ENCODE data around the gene ST6GAL1.
"Not testable (repeated sequence)": the region's sequence is repeated elsewhere in the genome, so short reads cannot be mapped to it uniquely, and the experiment has no call there.

ST6GAL1 gene

GRCh38 chr3:186930143-186930640 lies at the start of gene ST6GAL1:
TSS of gene ST6GAL1 (plus strand) at chr3:186930526. CDS start at chr3:187042704, 112,178 bp downstream.
- DNase-seq: peak; percentile 81

- no peak for DNase-seq
These were observed 48.2 kb upstream of the ST6GAL1 start for GRCh38 chr3:186882150-186882524.

- DNase-seq: peak in 1 of 2 experiments; percentile 8
These were observed 47.2 kb upstream of the ST6GAL1 start for GRCh38 chr3:186882881-186883685.

GRCh38 chr3:186883686-186884058 lies 46.7 kb upstream of the ST6GAL1 start:
- DNase-seq: no peak

DNA sequence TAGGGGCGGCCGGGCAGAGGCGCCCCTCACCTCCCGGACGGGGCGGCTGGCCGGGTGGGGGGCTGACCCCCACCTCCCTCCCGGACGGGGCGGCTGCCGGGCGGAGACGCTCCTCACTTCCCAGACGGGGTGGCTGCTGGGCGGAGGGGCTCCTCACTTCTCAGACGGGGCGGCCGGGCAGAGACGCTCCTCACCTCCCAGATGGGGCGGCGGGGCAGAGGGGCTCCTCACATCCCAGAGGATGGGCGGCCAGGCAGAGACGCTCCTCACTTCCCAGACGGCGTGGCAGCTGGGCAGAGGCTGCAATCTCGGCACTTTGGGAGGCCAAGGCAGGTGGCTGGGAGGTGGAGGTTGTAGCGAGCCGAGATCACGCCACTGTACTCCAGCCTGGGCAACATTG lies 45.5 kb upstream of the ST6GAL1 start:
- DNase-seq: not testable (repeated sequence)

- no peak for DNase-seq
These were observed 43.9 kb upstream of the ST6GAL1 start for GRCh38 chr3:186886202-186886981.

GRCh38 chr3:186887507-186887938 lies 42.8 kb upstream of the ST6GAL1 start:
- DNase-seq: not testable (repeated sequence)

DNA sequence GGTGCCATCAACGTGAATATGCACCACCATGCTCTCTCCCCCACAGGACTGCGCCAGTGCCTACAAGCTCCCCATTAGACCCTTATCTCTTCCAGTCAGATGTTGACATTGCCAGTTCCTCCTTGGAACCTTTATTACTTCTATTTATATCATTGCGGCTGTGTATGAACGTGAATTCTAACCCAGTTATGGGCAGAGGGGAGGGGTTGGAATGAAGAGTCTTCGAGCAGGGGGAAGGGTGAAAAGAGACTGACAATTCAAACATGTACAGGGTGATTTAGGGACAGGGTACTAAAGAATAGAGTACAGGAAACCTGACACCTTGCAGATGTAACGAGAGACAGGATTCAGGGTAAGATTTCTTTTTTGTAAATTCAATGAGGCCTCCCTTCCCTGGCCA lies 41.8 kb upstream of the ST6GAL1 start:
- DNase-seq: no peak

- DNase-seq: not testable (repeated sequence)
These were observed 40.6 kb upstream of the ST6GAL1 start for GRCh38 chr3:186889698-186890097.

- DNase-seq: no peak
These were observed 39.4 kb upstream of the ST6GAL1 start for GRCh38 chr3:186890911-186891310.

DNA sequence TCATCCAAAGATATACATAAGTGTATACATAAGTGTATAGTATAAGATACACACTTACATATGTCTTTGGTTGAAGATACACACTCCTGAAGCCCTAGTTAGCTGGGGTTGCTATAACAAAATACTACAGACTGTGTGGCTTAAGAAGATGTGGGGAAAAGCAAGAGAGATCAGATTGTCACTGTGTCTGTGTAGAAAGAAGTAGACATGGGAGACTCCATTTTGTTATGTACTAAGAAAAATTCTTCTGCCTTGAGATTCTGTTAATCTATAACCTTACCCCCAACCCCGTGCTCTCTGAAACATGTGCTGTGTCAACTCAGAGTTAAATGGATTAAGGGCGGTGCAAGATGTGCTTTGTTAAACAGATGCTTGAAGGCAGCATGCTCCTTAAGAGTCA lies 37.3 kb upstream of the ST6GAL1 start:
- not testable (repeated sequence) for DNase-seq

- no peak for DNase-seq
These were observed 34.9 kb upstream of the ST6GAL1 start for GRCh38 chr3:186895406-186895805.

DNA sequence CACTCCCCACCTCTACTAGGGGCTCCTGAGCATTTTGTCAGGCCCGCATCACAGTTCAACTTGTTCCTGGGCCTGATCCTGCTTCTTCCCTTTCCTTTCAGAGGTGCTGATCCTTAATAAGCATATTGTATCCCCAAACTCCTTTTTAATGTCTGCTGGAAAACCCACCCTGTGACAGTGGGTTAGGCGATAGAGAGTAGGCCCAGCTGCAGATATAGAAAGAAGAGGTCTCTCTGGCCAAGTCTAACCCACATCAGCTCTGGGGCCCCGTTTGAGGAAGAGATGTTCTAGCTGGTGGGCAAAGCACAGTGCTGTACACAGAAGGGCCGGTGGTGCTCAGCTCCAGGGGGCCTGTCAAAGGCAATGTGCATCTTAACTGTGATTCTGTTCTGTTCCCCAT lies 34.3 kb upstream of the ST6GAL1 start:
- DNase-seq: no peak

DNA sequence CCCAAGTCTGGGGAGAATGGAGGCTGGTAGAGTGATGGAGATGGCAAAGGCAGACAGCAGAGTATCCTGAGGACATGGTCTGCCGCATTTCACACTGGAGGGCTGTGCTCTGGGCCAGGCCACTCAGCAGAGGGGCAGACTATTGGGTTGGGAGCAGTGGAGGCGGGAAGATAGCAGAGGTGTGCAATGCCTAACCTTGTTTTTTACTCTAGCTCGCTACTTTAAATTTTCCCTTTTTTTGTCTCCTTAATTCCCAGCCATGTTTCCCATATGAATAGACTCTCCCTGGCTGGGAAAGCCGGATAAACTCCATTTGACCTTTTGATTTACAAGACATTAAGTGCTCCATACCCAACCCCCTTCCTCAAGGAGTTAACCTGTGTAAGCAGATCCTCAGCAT lies 33.5 kb upstream of the ST6GAL1 start:
- no peak for DNase-seq

DNA sequence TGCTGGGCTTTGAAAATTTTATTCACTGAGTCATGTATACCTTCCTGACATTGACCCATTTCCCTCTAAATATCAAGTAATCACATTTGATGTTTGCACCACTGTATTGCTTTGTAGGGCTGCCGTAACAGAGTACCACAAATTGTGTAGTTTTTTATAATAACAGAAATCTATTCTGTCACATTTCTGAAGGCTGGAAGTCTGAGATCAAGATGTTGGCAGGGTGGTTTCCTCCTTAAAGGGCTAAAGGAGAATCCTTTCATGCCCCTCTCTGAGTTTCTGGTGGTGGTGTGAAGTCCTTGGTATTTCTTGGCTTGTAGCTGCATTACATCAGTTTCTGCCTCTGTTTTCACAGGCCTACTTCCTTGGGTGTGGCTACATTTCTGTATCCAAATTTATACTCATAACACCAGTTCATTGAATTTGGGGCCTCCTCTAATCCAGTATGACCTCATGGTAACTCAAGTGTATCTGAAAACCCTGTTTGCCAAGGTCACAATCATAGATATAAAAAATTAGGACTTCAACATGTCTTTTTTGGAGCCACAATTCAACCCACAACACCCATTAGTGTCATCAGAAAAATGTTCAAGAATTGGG lies 29.1 kb upstream of the ST6GAL1 start:
- DNase-seq: no peak

- DNase-seq: no peak
These were observed 28.2 kb upstream of the ST6GAL1 start for GRCh38 chr3:186902154-186902553.

DNA sequence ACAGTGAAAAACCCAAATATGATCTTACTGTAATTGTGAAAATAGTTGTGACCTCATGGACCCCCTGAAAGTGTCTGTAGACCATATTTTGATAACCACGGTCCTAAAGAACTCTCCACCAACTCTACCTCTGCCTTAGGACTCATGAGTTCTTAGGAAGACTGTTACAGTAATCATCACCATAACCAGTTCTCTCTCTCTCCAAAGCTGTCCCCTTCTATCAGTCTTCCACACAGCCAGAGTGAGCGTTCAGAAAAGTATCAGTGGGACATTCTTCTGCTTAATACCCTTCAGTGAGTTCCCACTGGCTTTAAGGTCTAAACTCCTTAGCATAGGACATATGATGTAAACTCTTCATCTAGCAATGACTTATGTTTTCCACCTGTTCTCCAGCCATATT lies 27.6 kb upstream of the ST6GAL1 start:
- DNase-seq: no peak

DNA sequence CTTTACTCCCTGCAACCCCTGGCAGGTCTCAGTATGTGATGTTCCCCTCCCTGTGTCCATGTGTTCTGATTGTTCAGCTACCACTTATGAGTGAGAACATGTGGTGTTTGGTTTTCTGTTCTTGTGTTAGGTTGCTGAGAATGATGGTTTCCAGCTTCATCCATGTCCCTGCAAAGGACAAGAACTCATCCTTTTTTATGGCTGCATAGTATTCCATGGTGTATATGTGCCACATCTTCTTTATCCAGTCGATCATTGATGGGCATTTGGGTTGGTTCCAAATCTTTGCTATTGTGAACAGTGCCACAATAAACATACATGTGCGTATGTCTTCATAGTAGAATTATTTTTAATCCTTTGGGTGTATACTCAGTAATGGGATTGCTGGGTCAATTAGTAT lies 26.6 kb upstream of the ST6GAL1 start:
- not testable (repeated sequence) for DNase-seq

DNA sequence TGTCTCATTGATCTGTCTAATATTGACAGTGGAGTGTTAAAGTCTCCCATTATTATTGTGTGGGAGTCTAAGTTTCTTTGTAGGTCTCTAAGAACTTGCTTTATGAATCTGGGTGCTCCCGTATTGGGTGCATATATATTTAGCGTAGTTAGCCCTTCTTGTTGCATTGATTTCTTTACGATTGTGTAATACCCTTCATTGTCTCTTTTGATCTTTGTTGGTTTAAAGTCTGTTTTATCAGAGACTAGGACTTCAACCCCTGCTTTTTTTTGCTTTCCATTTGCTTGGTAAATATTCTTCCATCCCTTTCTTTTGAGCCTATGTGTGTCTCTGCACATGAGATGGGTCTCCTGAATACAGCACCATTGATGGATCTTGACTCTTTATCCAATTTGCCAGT lies 23.3 kb upstream of the ST6GAL1 start:
- DNase-seq: not testable (repeated sequence)

DNA sequence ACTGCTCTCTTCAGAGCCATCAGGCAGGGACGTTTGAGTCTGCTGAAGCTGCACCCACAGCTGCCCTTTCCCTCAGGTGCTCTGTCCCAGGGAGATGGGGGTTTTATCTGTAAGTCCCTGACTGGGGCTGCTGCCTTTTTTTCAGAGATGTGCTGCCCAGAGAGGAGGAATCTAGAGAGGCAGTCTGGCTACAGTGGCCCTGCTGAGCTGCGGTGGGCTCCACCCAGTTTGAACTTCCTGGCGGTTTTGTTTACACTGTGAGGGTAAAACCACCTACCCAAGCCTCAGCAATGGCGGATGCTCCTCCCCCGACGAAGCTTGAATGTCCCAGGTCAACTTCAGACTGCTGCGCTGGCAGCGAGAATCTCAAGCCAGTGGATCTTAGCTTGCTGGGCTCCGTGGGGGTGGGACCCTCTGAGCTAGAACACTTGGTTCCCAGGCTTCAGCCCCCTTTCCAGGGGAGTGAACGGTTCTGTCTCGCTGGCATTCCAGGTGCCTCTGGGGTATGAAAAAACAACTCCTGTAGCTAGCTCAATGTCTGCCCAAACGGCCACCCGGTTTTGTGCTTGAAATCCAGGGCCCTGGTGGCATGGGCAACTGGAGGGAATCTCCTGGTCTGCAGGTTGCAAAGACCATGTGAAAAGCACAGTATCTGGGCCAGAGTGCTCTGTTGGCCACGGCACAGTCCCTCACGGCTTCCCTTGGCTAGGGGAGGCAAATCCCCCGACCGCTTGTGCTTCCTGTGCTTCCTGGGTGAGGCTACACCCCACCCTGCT lies 21.1 kb upstream of the ST6GAL1 start:
- DNase-seq: no peak

- peak; percentile 86 to 87 for DNase-seq
These were observed 14.2 kb upstream of the ST6GAL1 start for GRCh38 chr3:186915806-186916796.

Data from AML-193 (cell line).